GM12878 (cell line): Measurements from ENCODE around the gene DUOX2. TPM values are rescaled to one million over a fixed set of nuclear protein-coding genes. Genes with fewer than 3 reads are reported as not detected.
"Not testable (repeated sequence)": the region's sequence is repeated elsewhere in the genome, so short reads cannot be mapped to it uniquely, and the experiment has no call there.

Experiments
- ATAC-seq: fragments of 200-7000 bp; cut with Tn5 transposase; 3 replicates; pipeline ENCODE4 v1.9.1; 2020; ENCODE audit warnings: mild to moderate bottlenecking, moderate library complexity
- BruUV-seq: library from RNA; stranded (reverse); fragments of 400-500 nt; replicated peaks from 2 replicates; lab custom pipeline; 2021; lab: Mats Ljungman, UMichigan
- CTCF ChIA-PET: fragments of 300-600 bp; sonication (Branson Sonifier 250); formaldehyde crosslinking; extraction: SDS; loops from one replicate; lab custom pipeline; 2021; ENCODE audit warnings: inconsistent platforms; lab: Yijun Ruan, JAX
- POLR2A ChIA-PET: fragments of 350-600 bp; formaldehyde crosslinking; extraction: SDS; loops from one replicate; lab custom pipeline; 2021; ENCODE audit warnings: inconsistent platforms; lab: Charles Lee
- RAD21 ChIA-PET: fragments of 300-600 bp; sonication (Branson Sonifier 250); formaldehyde crosslinking; loops from one replicate; lab custom pipeline; 2023; ENCODE audit warnings: antibody characterized with exemption; ENCODE audit not compliant: unreplicated experiment; lab: Charles Lee
- SMC1A ChIA-PET: fragments of 300-600 bp; sonication (Branson Sonifier 250); formaldehyde crosslinking; loops from one replicate; lab custom pipeline; 2023; ENCODE audit not compliant: unreplicated experiment, uncharacterized antibody; lab: Charles Lee
- DNase-seq: peaks from one replicate; pipeline ENCODE4 v3.0.0-alpha.2; 2011; ENCODE audit warnings: low read depth, low spot score
- FAIRE-seq: peaks from 3 replicates; lab custom pipeline; 2011; peaks lifted over from hg19 to GRCh38; lab: Jason Lieb, UNC
- H2AFZ ChIP-seq: 2 replicates; pipeline ENCODE4 v1.6.0; 2011; ENCODE audit warnings: low read depth, low read length, control low read depth; ENCODE audit not compliant: control insufficient read depth
- H3K27ac ChIP-seq: 2 replicates; pipeline ENCODE4 v1.5.1; 2011; ENCODE audit warnings: control low read depth; ENCODE audit not compliant: control insufficient read depth, insufficient read depth
- H3K27me3 ChIP-seq, 2 experiments: replicated peaks in 1 of 2; 2 replicates each; pipeline versions ENCODE4 v1.6.0 to v1.6.1; 2011; ENCODE audit warnings: low read length in 1 of 2; ENCODE audit not compliant: control insufficient read depth in 2 of 2, insufficient read depth in 2 of 2
- H3K36me3 ChIP-seq, 2 experiments: 2 replicates each; pipeline ENCODE4 v1.5.1; 2011; ENCODE audit warnings: low read length in 1 of 2; ENCODE audit not compliant: control insufficient read depth in 2 of 2, insufficient read depth in 2 of 2
- H3K4me1 ChIP-seq: 2 replicates; pipeline ENCODE4 v1.6.1; 2011; ENCODE audit warnings: mild to moderate bottlenecking, low read length, moderate library complexity, mixed read lengths; ENCODE audit not compliant: control insufficient read depth, insufficient read depth
- H3K4me2 ChIP-seq: 2 replicates; pipeline ENCODE4 v1.6.0; 2011; ENCODE audit warnings: control low read depth; ENCODE audit not compliant: control insufficient read depth, insufficient read depth
- H3K4me3 ChIP-seq: fragments of 200-600 bp; sonication (generic); 2 replicates; pipeline ENCODE4 v1.5.1; 2016
- H3K79me2 ChIP-seq: 2 replicates; pipeline ENCODE4 v1.6.0; 2011; ENCODE audit warnings: low read length; ENCODE audit not compliant: control insufficient read depth, insufficient read depth
- H3K9ac ChIP-seq: 2 replicates; pipeline ENCODE4 v1.8.0; 2011; ENCODE audit warnings: low read length, control low read depth, mixed read lengths; ENCODE audit not compliant: control insufficient read depth, insufficient read depth
- H3K9me3 ChIP-seq: replicated peaks from 3 replicates; pipeline ENCODE4 v1.5.1; 2011; ENCODE audit warnings: mild to moderate bottlenecking, low read length; ENCODE audit not compliant: control insufficient read depth, insufficient read depth
- H4K20me1 ChIP-seq: 2 replicates; pipeline ENCODE4 v1.6.0; 2011; ENCODE audit not compliant: control insufficient read depth, insufficient read depth
- WGBS: methylation state at CpG from one replicate; pipeline ENCODE4 v1.1.6; 2016; ENCODE audit warnings: low lambda C conversion rate; ENCODE audit not compliant: insufficient replicate concordance, insufficient coverage; ENCODE audit errors: missing lambda C conversion rate; 5-methylcytosine and 5-hydroxymethylcytosine counted together
- in situ Hi-C: fragments of 300-500 bp; cut with MboI; formaldehyde crosslinking; loops from 9 replicates; pipeline ENCODE4 v1.14.3; 2018; ENCODE audit warnings: mixed read lengths
- intact Hi-C: fragments of 100-400 bp; cut with micrococcal nuclease; formaldehyde crosslinking; loops from one replicate; pipeline ENCODE4 v1.14.2; 2022; ENCODE audit not compliant: unreplicated experiment
- polyA plus RNA-seq, 11 experiments: library from polyadenylated mRNA; depleted of rRNA in 4 of 11; unstranded in 6 of 11; stranded (reverse) in 5 of 11; fragments of >200 nt; fragmentation: Nextera tagmentation in 4 of 11; fragmentation: Illumina TruSeq in 1 of 11; extraction: Ambion mirVana in 4 of 11; extraction: Trizol in 1 of 11; gene quantifications; 1 replicate in 1 of 11; 2 replicates in 10 of 11; pipeline versions ENCODE4 v1.2.1 to v1.2.3, GENCODE V29; 2011 to 2016; ENCODE audit warnings: inconsistent platforms in 2 of 11, missing spikeins in 2 of 11, low read depth in 1 of 11
- small RNA-seq: library from RNA; depleted of rRNA; stranded (forward); fragments of <200 nt; gene quantifications from one replicate; pipeline ENCODE3, GENCODE V24; 2014
- total RNA-seq, 4 experiments: library from RNA; depleted of rRNA in 3 of 4; stranded (reverse); fragments of >200 nt in 3 of 4; fragmentation: Illumina TruSeq in 1 of 4; extraction: Trizol in 1 of 4; gene quantifications; 2 replicates each; pipeline versions ENCODE4 v1.2.1 to v1.2.3, GENCODE V29; 2013 to 2021

The DUOX2 gene
- total and polyA plus RNA-seq, 10 of the 15 experiments (the other 5 are each of a cell fraction or from before 2014, with no cell fraction given): 0.05 TPM; not detected in 9

DNA sequence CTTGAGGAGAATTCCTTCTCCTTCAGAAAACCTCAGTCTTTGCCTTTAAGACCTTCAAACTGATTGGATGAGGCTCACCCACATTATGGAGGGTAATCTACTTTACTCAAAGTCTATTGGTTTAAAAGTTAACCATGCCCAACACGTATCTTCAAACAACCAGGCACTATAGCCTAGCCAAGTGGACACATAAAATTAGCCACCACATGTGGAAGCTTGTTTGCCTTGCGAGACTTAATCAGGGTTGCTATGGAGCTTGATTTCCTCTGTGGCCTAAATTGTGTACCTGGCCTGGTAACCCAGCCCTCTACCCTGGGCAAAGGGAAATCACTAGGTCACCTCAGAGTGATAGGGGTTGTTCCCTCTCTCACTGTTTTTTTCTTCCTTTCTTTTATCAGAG is 71.1 kb downstream of the DUOX2 start:
- RAD21 ChIA-PET, ATAC-seq, FAIRE-seq, H3K36me3 ChIP-seq, H3K27ac ChIP-seq, H3K9ac ChIP-seq, H4K20me1 ChIP-seq, H3K4me2 ChIP-seq, CTCF ChIA-PET, H2AFZ ChIP-seq, BruUV-seq, POLR2A ChIA-PET, H3K4me3 ChIP-seq, DNase-seq, H3K79me2 ChIP-seq, H3K9me3 ChIP-seq, intact Hi-C loops, H3K4me1 ChIP-seq, H3K27me3 ChIP-seq, SMC1A ChIA-PET, in situ Hi-C loops: not testable (repeated sequence)
- 100% methylated on average over 1 of the region's 2 CpGs for WGBS

Small RNA genes within 50 kb of the gene (small RNA-seq; reads per million reads assigned to genes)
- not detected for gene RF00019

Other genes starting within 250 kb of the DUOX2 start
- not detected in 2 replicates for gene TERB2, start 157.5 kb downstream of the DUOX2 start, total RNA-seq (2014; rRNA removed)
- not detected in 2 replicates for gene TERB2, start 157.5 kb downstream of the DUOX2 start, total RNA-seq (2014; rRNA removed; fragmentation: Illumina TruSeq; extraction: Trizol)
- not detected in 2 replicates for gene TERB2, start 157.5 kb downstream of the DUOX2 start, total RNA-seq (2021)
- gene TERB2, start 157.5 kb downstream of the DUOX2 start, polyA plus RNA-seq (2011; rRNA removed): not detected in 2 replicates
- not detected in 2 replicates for gene TERB2, start 157.5 kb downstream of the DUOX2 start, polyA plus RNA-seq (2014; fragmentation: Illumina TruSeq; extraction: Trizol)
- not detected for gene TERB2, start 157.5 kb downstream of the DUOX2 start, polyA plus RNA-seq (2014; fragmentation: Nextera tagmentation; extraction: Ambion mirVana)
- gene TERB2, start 157.5 kb downstream of the DUOX2 start, polyA plus RNA-seq (2014; rRNA removed): not detected in 2 replicates
- not detected for gene TERB2, start 157.5 kb downstream of the DUOX2 start, polyA plus RNA-seq (2016; fragmentation: Nextera tagmentation; extraction: Ambion mirVana)
- gene SORD, start 91.0 kb downstream of the DUOX2 start, total RNA-seq (2014; rRNA removed): 33.5 and 35.3 TPM in 2 replicates
- gene SORD, start 91.0 kb downstream of the DUOX2 start, total RNA-seq (2014; rRNA removed; fragmentation: Illumina TruSeq; extraction: Trizol): 24.5 and 29.2 TPM in 2 replicates
- 39.4 and 40.8 TPM in 2 replicates for gene SORD, start 91.0 kb downstream of the DUOX2 start, total RNA-seq (2021)
- gene SORD, start 91.0 kb downstream of the DUOX2 start, polyA plus RNA-seq (2011; rRNA removed): 49.9 and 51.7 TPM in 2 replicates
- gene SORD, start 91.0 kb downstream of the DUOX2 start, polyA plus RNA-seq (2014; fragmentation: Illumina TruSeq; extraction: Trizol): 29.4 and 39.4 TPM in 2 replicates
- gene SORD, start 91.0 kb downstream of the DUOX2 start, polyA plus RNA-seq (2014; fragmentation: Nextera tagmentation; extraction: Ambion mirVana): 10 to 100 TPM in 1 of 2 experiments, 1 to 10 TPM in 1; 7.5 to 18.5 TPM
- 45.1 and 46.0 TPM in 2 replicates for gene SORD, start 91.0 kb downstream of the DUOX2 start, polyA plus RNA-seq (2014; rRNA removed)
- 10 to 100 TPM; 50.7 to 51.6 TPM for gene SORD, start 91.0 kb downstream of the DUOX2 start, polyA plus RNA-seq (2016; fragmentation: Nextera tagmentation; extraction: Ambion mirVana)
- not detected in 2 replicates for gene DUOXA2, start 154 bp upstream of the DUOX2 start, total RNA-seq (2014; rRNA removed)
- gene DUOXA2, start 154 bp upstream of the DUOX2 start, total RNA-seq (2014; rRNA removed; fragmentation: Illumina TruSeq; extraction: Trizol): not detected in 2 replicates
- gene DUOXA2, start 154 bp upstream of the DUOX2 start, total RNA-seq (2021): not detected in 2 replicates
- gene DUOXA2, start 154 bp upstream of the DUOX2 start, polyA plus RNA-seq (2011; rRNA removed): not detected in 2 replicates
- not detected in 2 replicates for gene DUOXA2, start 154 bp upstream of the DUOX2 start, polyA plus RNA-seq (2014; fragmentation: Illumina TruSeq; extraction: Trizol)
- gene DUOXA2, start 154 bp upstream of the DUOX2 start, polyA plus RNA-seq (2014; fragmentation: Nextera tagmentation; extraction: Ambion mirVana): not detected
- not detected in 2 replicates for gene DUOXA2, start 154 bp upstream of the DUOX2 start, polyA plus RNA-seq (2014; rRNA removed)
- gene DUOXA2, start 154 bp upstream of the DUOX2 start, polyA plus RNA-seq (2016; fragmentation: Nextera tagmentation; extraction: Ambion mirVana): not detected
- not detected in 2 replicates for gene DUOXA1, start 15.7 kb upstream of the DUOX2 start, total RNA-seq (2014; rRNA removed)
- gene DUOXA1, start 15.7 kb upstream of the DUOX2 start, total RNA-seq (2014; rRNA removed; fragmentation: Illumina TruSeq; extraction: Trizol): not detected in 2 replicates
- 0.08 TPM in 1 of 2 replicates, not detected in the other for gene DUOXA1, start 15.7 kb upstream of the DUOX2 start, total RNA-seq (2021)
- gene DUOXA1, start 15.7 kb upstream of the DUOX2 start, polyA plus RNA-seq (2011; rRNA removed): not detected in 2 replicates
- gene DUOXA1, start 15.7 kb upstream of the DUOX2 start, polyA plus RNA-seq (2014; fragmentation: Illumina TruSeq; extraction: Trizol): not detected in 2 replicates
- not detected for gene DUOXA1, start 15.7 kb upstream of the DUOX2 start, polyA plus RNA-seq (2014; fragmentation: Nextera tagmentation; extraction: Ambion mirVana)
- gene DUOXA1, start 15.7 kb upstream of the DUOX2 start, polyA plus RNA-seq (2014; rRNA removed): not detected in 2 replicates
- not detected for gene DUOXA1, start 15.7 kb upstream of the DUOX2 start, polyA plus RNA-seq (2016; fragmentation: Nextera tagmentation; extraction: Ambion mirVana)
- 0.11 TPM in 1 of 2 replicates, not detected in the other for gene DUOX1, start 15.8 kb upstream of the DUOX2 start, total RNA-seq (2014; rRNA removed)
- gene DUOX1, start 15.8 kb upstream of the DUOX2 start, total RNA-seq (2014; rRNA removed; fragmentation: Illumina TruSeq; extraction: Trizol): not detected in 2 replicates
- gene DUOX1, start 15.8 kb upstream of the DUOX2 start, total RNA-seq (2021): 0.08 and 0.26 TPM in 2 replicates
- gene DUOX1, start 15.8 kb upstream of the DUOX2 start, polyA plus RNA-seq (2011; rRNA removed): 0.30 and 0.56 TPM in 2 replicates
- not detected in 2 replicates for gene DUOX1, start 15.8 kb upstream of the DUOX2 start, polyA plus RNA-seq (2014; fragmentation: Illumina TruSeq; extraction: Trizol)
- under 1 TPM; 0.02 to 0.11 TPM for gene DUOX1, start 15.8 kb upstream of the DUOX2 start, polyA plus RNA-seq (2014; fragmentation: Nextera tagmentation; extraction: Ambion mirVana)
- gene DUOX1, start 15.8 kb upstream of the DUOX2 start, polyA plus RNA-seq (2014; rRNA removed): not detected in 2 replicates
- 1 to 10 TPM; 1.4 to 2.1 TPM for gene DUOX1, start 15.8 kb upstream of the DUOX2 start, polyA plus RNA-seq (2016; fragmentation: Nextera tagmentation; extraction: Ambion mirVana)
- 1.6 TPM in 2 replicates for gene SHF, start 73.8 kb upstream of the DUOX2 start, total RNA-seq (2014; rRNA removed)
- 0.58 and 1.7 TPM in 2 replicates for gene SHF, start 73.8 kb upstream of the DUOX2 start, total RNA-seq (2014; rRNA removed; fragmentation: Illumina TruSeq; extraction: Trizol)
- gene SHF, start 73.8 kb upstream of the DUOX2 start, total RNA-seq (2021): 1.4 and 2.4 TPM in 2 replicates
- 3.9 and 5.7 TPM in 2 replicates for gene SHF, start 73.8 kb upstream of the DUOX2 start, polyA plus RNA-seq (2011; rRNA removed)
- 0.17 and 1.0 TPM in 2 replicates for gene SHF, start 73.8 kb upstream of the DUOX2 start, polyA plus RNA-seq (2014; fragmentation: Illumina TruSeq; extraction: Trizol)
- gene SHF, start 73.8 kb upstream of the DUOX2 start, polyA plus RNA-seq (2014; fragmentation: Nextera tagmentation; extraction: Ambion mirVana): under 1 TPM in 1 of 2 experiments, not detected in 1; 0.04 TPM
- gene SHF, start 73.8 kb upstream of the DUOX2 start, polyA plus RNA-seq (2014; rRNA removed): 1.2 and 1.3 TPM in 2 replicates
- under 1 TPM; 0.08 to 0.75 TPM for gene SHF, start 73.8 kb upstream of the DUOX2 start, polyA plus RNA-seq (2016; fragmentation: Nextera tagmentation; extraction: Ambion mirVana)
- not detected in 2 replicates for gene SLC28A2, start 138.1 kb upstream of the DUOX2 start, total RNA-seq (2014; rRNA removed)
- not detected in 2 replicates for gene SLC28A2, start 138.1 kb upstream of the DUOX2 start, total RNA-seq (2014; rRNA removed; fragmentation: Illumina TruSeq; extraction: Trizol)
- gene SLC28A2, start 138.1 kb upstream of the DUOX2 start, total RNA-seq (2021): not detected in 2 replicates
- 0.03 TPM in 1 of 2 replicates, not detected in the other for gene SLC28A2, start 138.1 kb upstream of the DUOX2 start, polyA plus RNA-seq (2011; rRNA removed)
- gene SLC28A2, start 138.1 kb upstream of the DUOX2 start, polyA plus RNA-seq (2014; fragmentation: Illumina TruSeq; extraction: Trizol): not detected in 2 replicates
- under 1 TPM; 0.02 to 0.11 TPM for gene SLC28A2, start 138.1 kb upstream of the DUOX2 start, polyA plus RNA-seq (2014; fragmentation: Nextera tagmentation; extraction: Ambion mirVana)
- gene SLC28A2, start 138.1 kb upstream of the DUOX2 start, polyA plus RNA-seq (2014; rRNA removed): not detected in 2 replicates
- under 1 TPM; 0.18 to 0.21 TPM for gene SLC28A2, start 138.1 kb upstream of the DUOX2 start, polyA plus RNA-seq (2016; fragmentation: Nextera tagmentation; extraction: Ambion mirVana)